GM19397 (cell line): ENCODE measurements around the gene RASGRP1.
A peak's percentile ranks its signal among the peaks of the same experiment; 100 is the strongest.

ENCODE experiments used
- ATAC-seq: cut with Tn5 transposase; IDR thresholded peaks from one replicate; pipeline ENCODE4 v1.9.1; 2021; ENCODE audit warnings: mild to moderate bottlenecking, moderate library complexity; ENCODE audit not compliant: unreplicated experiment

RASGRP1 gene

GRCh38 chr15:38508647-38509046 is 56.0 kb downstream of the RASGRP1 start:
- ATAC-seq: peak; percentile 43

- ATAC-seq: no peak
Observed at GRCh38 chr15:38507570-38507969, 57.0 kb downstream of the RASGRP1 start.

- no peak for ATAC-seq
Observed at GRCh38 chr15:38506997-38507396, 57.6 kb downstream of the RASGRP1 start.

- no peak for ATAC-seq
Observed at GRCh38 chr15:38504680-38505467, 59.7 kb downstream of the RASGRP1 start.

GRCh38 chr15:38503496-38503895 is 61.1 kb downstream of the RASGRP1 start:
- ATAC-seq: no peak

- ATAC-seq: no peak
Observed at GRCh38 chr15:38499651-38500050, 65.0 kb downstream of the RASGRP1 start.

GRCh38 chr15:38496151-38496550 is 68.5 kb downstream of the RASGRP1 start:
- ATAC-seq: no peak

- ATAC-seq: no peak
Observed at GRCh38 chr15:38490242-38490922, 74.2 kb downstream of the RASGRP1 start.

- no peak for ATAC-seq
Observed at GRCh38 chr15:38487378-38487777, 77.2 kb downstream of the RASGRP1 start.

- ATAC-seq: no peak
Observed at GRCh38 chr15:38486936-38487335, 77.7 kb downstream of the RASGRP1 start.

GRCh38 chr15:38482572-38482971 is 82.0 kb downstream of the RASGRP1 start:
- ATAC-seq: no peak

GRCh38 chr15:38481761-38482160 is 82.9 kb downstream of the RASGRP1 start:
- no peak for ATAC-seq

GRCh38 chr15:38481113-38481512 is 83.5 kb downstream of the RASGRP1 start:
- ATAC-seq: no peak

- ATAC-seq: no peak
Observed at GRCh38 chr15:38479756-38480155, 84.9 kb downstream of the RASGRP1 start.

- ATAC-seq: no peak
Observed at GRCh38 chr15:38479266-38479665, 85.3 kb downstream of the RASGRP1 start.

- no peak for ATAC-seq
Observed at GRCh38 chr15:38477637-38478036, 87.0 kb downstream of the RASGRP1 start.

- no peak for ATAC-seq
Observed at GRCh38 chr15:38476120-38476519, 88.5 kb downstream of the RASGRP1 start.

GRCh38 chr15:38475361-38475760 is 89.3 kb downstream of the RASGRP1 start:
- no peak for ATAC-seq

- ATAC-seq: peak; percentile 96
Observed at GRCh38 chr15:38474155-38474757, 90.4 kb downstream of the RASGRP1 start.

GRCh38 chr15:38471974-38472373 is 92.6 kb downstream of the RASGRP1 start:
- no peak for ATAC-seq

- no peak for ATAC-seq
Observed at GRCh38 chr15:38470816-38471215, 93.8 kb downstream of the RASGRP1 start.

- ATAC-seq: no peak
Observed at GRCh38 chr15:38464675-38465074, 99.9 kb downstream of the RASGRP1 start.
